Measurements from ENCODE around the gene STPG1.

DNA sequence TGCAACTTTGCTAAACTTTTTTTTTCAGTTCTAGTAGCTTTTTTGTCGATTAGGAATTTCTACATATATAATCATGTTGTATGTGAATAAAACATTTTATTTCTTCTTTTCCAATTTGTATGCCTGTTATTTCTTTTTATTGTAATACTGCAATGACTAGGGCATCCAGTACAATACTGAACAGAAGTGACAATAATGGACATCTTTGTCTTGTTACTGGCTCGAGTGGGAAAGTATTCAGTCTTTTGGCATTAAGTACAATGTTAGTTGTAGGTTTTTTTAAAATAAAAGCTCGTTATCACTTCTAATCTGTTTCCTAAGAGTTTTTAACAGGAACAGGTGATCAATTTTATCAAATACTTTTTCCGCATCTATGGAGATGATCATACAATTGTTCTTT lies 9.8 kb downstream of the STPG1 start:
- TF ChIP-seq, protein P1, sequence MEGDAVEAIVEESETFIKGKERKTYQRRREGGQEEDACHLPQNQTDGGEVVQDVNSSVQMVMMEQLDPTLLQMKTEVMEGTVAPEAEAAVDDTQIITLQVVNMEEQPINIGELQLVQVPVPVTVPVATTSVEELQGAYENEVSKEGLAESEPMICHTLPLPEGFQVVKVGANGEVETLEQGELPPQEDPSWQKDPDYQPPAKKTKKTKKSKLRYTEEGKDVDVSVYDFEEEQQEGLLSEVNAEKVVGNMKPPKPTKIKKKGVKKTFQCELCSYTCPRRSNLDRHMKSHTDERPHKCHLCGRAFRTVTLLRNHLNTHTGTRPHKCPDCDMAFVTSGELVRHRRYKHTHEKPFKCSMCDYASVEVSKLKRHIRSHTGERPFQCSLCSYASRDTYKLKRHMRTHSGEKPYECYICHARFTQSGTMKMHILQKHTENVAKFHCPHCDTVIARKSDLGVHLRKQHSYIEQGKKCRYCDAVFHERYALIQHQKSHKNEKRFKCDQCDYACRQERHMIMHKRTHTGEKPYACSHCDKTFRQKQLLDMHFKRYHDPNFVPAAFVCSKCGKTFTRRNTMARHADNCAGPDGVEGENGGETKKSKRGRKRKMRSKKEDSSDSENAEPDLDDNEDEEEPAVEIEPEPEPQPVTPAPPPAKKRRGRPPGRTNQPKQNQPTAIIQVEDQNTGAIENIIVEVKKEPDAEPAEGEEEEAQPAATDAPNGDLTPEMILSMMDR (optimal IDR thresholded peaks at IDR 0.05 in 1 of 3, IDR thresholded peaks at IDR 0.05 in 1 of 3, conservative IDR thresholded peaks at IDR 0.05 in 1 of 3; ENCODE audit: extremely low read depth in 1 of 3, insufficient read depth in 2 of 3, low read length in 3 of 3): no peak
- no peak for TF ChIP-seq EZH2 (IDR thresholded peaks at IDR 0.05; ENCODE audit: low read length)
